PC-3 (cell line): ENCODE measurements around the gene KANSL3. TPM values are rescaled to one million over a fixed set of nuclear protein-coding genes. Genes with fewer than 3 reads are reported as not detected.

Experiments used
- ATAC-seq: fragments of 200-7000 bp; cut with Tn5 transposase; 2 replicates; pipeline ENCODE4 v1.9.1; 2020; ENCODE audit warnings: mild to moderate bottlenecking, moderate library complexity
- BruUV-seq: library from RNA; stranded (reverse); fragments of 400-500 nt; replicated peaks from 2 replicates; lab custom pipeline; 2021; lab: Mats Ljungman, UMichigan
- CTCF ChIA-PET: fragments of 300-600 bp; sonication (Branson Sonifier 250); formaldehyde crosslinking; loops from one replicate; lab custom pipeline; 2022; ENCODE audit warnings: antibody characterized with exemption; lab: Charles Lee
- POLR2A ChIA-PET: fragments of 300-600 bp; sonication (Branson Sonifier 250); formaldehyde crosslinking; loops from one replicate; lab custom pipeline; 2022; ENCODE audit warnings: antibody characterized with exemption; ENCODE audit not compliant: unreplicated experiment; lab: Charles Lee
- DNase-seq: peaks from one replicate; pipeline ENCODE4 v3.0.0-alpha.2; 2015
- H2AFZ ChIP-seq: fragments of 300-600 bp; sonication (generic); 2 replicates; pipeline ENCODE4 v1.6.0; 2016; ENCODE audit warnings: antibody characterized with exemption, low read length
- H3F3A ChIP-seq: fragments of 300-600 bp; sonication (generic); one replicate; pipeline ENCODE4 v1.6.0; 2017; ENCODE audit warnings: antibody characterized with exemption, low read length, control low read depth, mild to moderate bottlenecking; ENCODE audit not compliant: unreplicated experiment
- H3K27ac ChIP-seq: fragments of 300-600 bp; sonication (generic); 2 replicates; pipeline ENCODE4 v1.5.1; 2016; ENCODE audit warnings: mild to moderate bottlenecking, low read length
- H3K27me3 ChIP-seq: fragments of 300-600 bp; sonication (generic); 2 replicates; pipeline ENCODE4 v1.6.1; 2016; ENCODE audit warnings: low read length, mixed read lengths
- H3K36me3 ChIP-seq: fragments of 300-600 bp; sonication (generic); 2 replicates; pipeline ENCODE4 v1.6.1; 2016; ENCODE audit warnings: low read depth, mixed run types, low read length, mixed read lengths
- H3K4me1 ChIP-seq: fragments of 300-600 bp; sonication (generic); 2 replicates; pipeline ENCODE4 v1.5.1; 2016; ENCODE audit warnings: low read length; ENCODE audit not compliant: insufficient read depth
- H3K4me2 ChIP-seq: fragments of 300-600 bp; sonication (generic); 2 replicates; pipeline ENCODE4 v1.6.0; 2016; ENCODE audit warnings: low read length
- H3K4me3 ChIP-seq: fragments of 300-600 bp; sonication (generic); 2 replicates; pipeline ENCODE4 v1.5.1; 2016; ENCODE audit warnings: mild to moderate bottlenecking, low read length, mixed read lengths
- H3K79me2 ChIP-seq: fragments of 300-600 bp; sonication (generic); 2 replicates; pipeline ENCODE4 v1.6.1; 2017; ENCODE audit warnings: low read length, mixed read lengths
- H3K9ac ChIP-seq: fragments of 300-600 bp; sonication (generic); 2 replicates; pipeline ENCODE4 v1.6.0; 2016; ENCODE audit warnings: mild to moderate bottlenecking, low read length
- H3K9me2 ChIP-seq: fragments of 300-600 bp; sonication (generic); replicated peaks from 2 replicates; pipeline ENCODE4 v1.6.1; 2016; ENCODE audit warnings: mixed run types, low read length, mixed read lengths
- H3K9me3 ChIP-seq: fragments of 300-600 bp; sonication (generic); 2 replicates; pipeline ENCODE4 v1.6.1; 2016; ENCODE audit warnings: low read length, mixed read lengths
- H4K20me1 ChIP-seq: fragments of 300-600 bp; sonication (generic); 2 replicates; pipeline ENCODE4 v1.6.1; 2016; ENCODE audit warnings: low read length, mixed read lengths
- EZH2 ChIP-seq: fragments of 300-600 bp; sonication (generic); IDR thresholded peaks from one replicate; pipeline ENCODE4 v1.6.1; 2017; ENCODE audit warnings: antibody characterized with exemption, mild to moderate bottlenecking, low read length; ENCODE audit not compliant: unreplicated experiment
- EZH2phosphoT487 ChIP-seq: fragments of 300-600 bp; sonication (generic); IDR thresholded peaks from 2 replicates; pipeline ENCODE4 v1.6.1; 2018; ENCODE audit warnings: mild to moderate bottlenecking, antibody characterized with exemption, low read length, borderline replicate concordance
- intact Hi-C: fragments of 100-400 bp; cut with micrococcal nuclease; formaldehyde crosslinking; loops from 2 replicates; pipeline ENCODE4 v1.9.0; 2023
- total RNA-seq: library from RNA; depleted of rRNA; stranded (reverse); fragments of >200 nt; gene quantifications from 2 replicates; pipeline ENCODE4 v1.2.3, GENCODE V29; 2014
- TF ChIP-seq, protein P1 (sequence below): fragments of 300-600 bp; sonication (generic); conservative IDR thresholded peaks from 2 replicates; pipeline ENCODE4 v1.5.1; 2017; ENCODE audit warnings: antibody characterized with exemption, low read depth, mild to moderate bottlenecking, low read length

KANSL3 gene
- total RNA-seq, 1 experiment from 2014 or later = 30.6 TPM

DNA sequence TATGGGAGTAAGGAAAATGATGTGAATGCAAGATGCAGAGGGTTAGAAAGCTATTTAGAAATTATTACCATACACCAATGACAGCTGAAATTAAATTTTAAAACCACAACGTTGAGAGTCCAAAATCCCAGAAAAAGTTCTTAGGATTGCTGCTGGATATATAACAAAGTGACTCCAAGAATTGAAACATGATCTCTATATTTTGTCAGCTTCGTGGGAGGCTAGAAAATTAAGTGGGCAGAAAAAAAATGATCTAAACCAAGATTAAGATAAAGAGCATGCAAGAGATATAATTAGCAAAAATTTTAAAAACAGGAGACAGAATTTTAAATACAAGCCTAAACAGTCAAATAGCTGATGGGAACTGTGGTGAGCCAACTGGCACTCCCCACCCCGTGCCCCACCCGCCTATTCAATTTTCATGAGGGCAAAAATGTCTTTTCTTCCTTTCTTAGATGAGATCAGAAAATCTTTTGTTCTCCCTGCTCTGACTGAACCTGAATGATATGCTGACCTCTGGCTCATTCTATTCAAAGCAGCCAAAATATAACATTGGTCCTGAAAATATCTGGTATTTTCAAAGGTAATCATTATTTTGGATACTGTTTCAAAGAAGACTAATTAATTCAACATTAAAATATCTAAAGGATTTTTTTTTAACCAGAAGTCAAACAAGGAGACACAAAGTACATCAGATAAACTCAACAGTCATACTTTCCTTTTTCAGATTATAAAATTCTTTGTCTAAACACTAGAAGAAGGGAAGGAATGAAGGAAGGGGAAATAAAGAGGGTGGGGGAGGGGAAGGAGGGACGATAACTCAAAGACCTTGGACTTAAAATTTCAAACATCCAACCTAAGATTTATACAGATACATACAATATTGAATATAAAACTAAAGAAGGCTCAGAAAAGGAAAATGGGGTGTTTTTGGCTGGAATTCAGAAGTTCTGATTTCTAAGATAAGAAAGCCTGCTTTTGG lies 12.2 kb downstream of the KANSL3 start:
- BruUV-seq = no TSS peak
- intact Hi-C loops = no loop called here
- ChIA-PET CTCF (no interaction called here), POLR2A (interaction anchor here (0.6 kb wide), 1 partner anchor 15 kb away, joined by 4 read pairs; no protein-coding TSS in a partner anchor)
- ATAC-seq (no peak; the same call in 1 of the 2 replicates), DNase-seq (no peak)
- Histone ChIP-seq H3K36me3 (peaks cover 40% of the 10 kb centered on the region), H3K27me3 (no peaks in the 10 kb centered on the region), H2AFZ (no peak overlapping the region), H3K27ac (no peak overlapping the region), H3F3A (no peaks in the 10 kb centered on the region), H3K9me3 (no peaks in the 10 kb centered on the region), H3K4me2 (no peak overlapping the region; the same call in 1 of the 2 replicates), H3K4me1 (peaks cover 7% of the 10 kb centered on the region; the same call in 1 of the 2 replicates), H3K9ac (no peak overlapping the region), H3K79me2 (peaks cover 23% of the 10 kb centered on the region), H3K4me3 (no peak overlapping the region), H3K9me2 (no peaks in the 10 kb centered on the region), H4K20me1 (no peaks in the 10 kb centered on the region; the same call in 1 of the 2 replicates)
- no peak for TF ChIP-seq EZH2
- no peak for TF ChIP-seq EZH2phosphoT487

DNA sequence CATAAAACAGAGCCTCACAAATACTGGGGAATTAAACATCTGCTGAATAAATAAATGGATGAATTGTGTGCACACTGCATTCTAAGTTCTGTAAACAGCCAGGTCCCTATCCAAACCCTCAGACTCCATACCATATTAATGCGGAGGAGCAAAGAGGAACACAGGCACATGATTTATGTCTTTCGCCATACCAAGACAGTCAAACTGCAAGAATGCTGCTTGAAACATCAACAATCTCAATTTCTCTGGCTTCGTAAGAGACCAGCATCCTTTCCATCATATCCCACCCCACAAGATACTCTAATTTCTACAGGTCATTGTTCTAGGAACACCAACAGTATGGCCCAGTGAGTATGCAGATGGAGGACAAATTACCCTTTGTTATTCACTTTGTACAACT lies 15.0 kb downstream of the KANSL3 start:
- no peaks in the 10 kb centered on the region for H3F3A ChIP-seq
- no peak overlapping the region for H3K4me3 ChIP-seq
- no TSS peak for BruUV-seq
- POLR2A ChIA-PET = no interaction called here
- no peak for DNase-seq
- intact Hi-C loops = no loop called here
- H3K36me3 ChIP-seq = peaks cover 30% of the 10 kb centered on the region
- H3K4me2 ChIP-seq = no peak overlapping the region
- H2AFZ ChIP-seq = no peak overlapping the region
- no peak overlapping the region for H3K9ac ChIP-seq
- no peak for TF ChIP-seq EZH2
- TF ChIP-seq, protein P1, sequence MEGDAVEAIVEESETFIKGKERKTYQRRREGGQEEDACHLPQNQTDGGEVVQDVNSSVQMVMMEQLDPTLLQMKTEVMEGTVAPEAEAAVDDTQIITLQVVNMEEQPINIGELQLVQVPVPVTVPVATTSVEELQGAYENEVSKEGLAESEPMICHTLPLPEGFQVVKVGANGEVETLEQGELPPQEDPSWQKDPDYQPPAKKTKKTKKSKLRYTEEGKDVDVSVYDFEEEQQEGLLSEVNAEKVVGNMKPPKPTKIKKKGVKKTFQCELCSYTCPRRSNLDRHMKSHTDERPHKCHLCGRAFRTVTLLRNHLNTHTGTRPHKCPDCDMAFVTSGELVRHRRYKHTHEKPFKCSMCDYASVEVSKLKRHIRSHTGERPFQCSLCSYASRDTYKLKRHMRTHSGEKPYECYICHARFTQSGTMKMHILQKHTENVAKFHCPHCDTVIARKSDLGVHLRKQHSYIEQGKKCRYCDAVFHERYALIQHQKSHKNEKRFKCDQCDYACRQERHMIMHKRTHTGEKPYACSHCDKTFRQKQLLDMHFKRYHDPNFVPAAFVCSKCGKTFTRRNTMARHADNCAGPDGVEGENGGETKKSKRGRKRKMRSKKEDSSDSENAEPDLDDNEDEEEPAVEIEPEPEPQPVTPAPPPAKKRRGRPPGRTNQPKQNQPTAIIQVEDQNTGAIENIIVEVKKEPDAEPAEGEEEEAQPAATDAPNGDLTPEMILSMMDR = no peak
- TF ChIP-seq EZH2phosphoT487 = no peak
- peaks cover 8% of the 10 kb centered on the region; the same call in 1 of the 2 replicates for H3K79me2 ChIP-seq
- no peaks in the 10 kb centered on the region for H3K9me3 ChIP-seq
- H3K4me1 ChIP-seq = peaks cover 7% of the 10 kb centered on the region; the same call in 1 of the 2 replicates
- CTCF ChIA-PET = no interaction called here
- no peaks in the 10 kb centered on the region for H4K20me1 ChIP-seq
- no peaks in the 10 kb centered on the region for H3K9me2 ChIP-seq
- no peak for ATAC-seq
- no peaks in the 10 kb centered on the region for H3K27me3 ChIP-seq
- H3K27ac ChIP-seq = no peak overlapping the region

DNA sequence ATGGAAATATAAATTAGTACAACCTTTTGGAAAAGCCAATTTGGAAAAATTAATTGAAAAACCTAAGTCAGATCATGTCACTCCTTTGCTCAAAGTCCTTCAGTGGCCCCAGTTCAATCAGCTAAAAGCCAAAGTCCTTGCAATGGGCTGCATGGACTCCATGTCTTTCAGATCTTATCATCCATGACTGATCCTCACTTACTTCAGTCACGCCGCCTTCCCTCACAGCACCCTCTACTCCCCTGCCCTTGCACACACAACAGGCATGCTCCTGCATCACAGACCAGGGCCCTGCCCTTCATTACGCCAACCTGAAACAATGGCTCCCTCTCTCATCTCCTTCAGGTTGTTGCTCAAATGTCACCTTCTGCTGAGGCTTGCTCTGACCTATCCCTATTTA lies 15.6 kb downstream of the KANSL3 start:
- Histone ChIP-seq H3F3A (no peaks in the 10 kb centered on the region), H3K9ac (no peak overlapping the region), H3K27me3 (no peaks in the 10 kb centered on the region), H3K4me1 (peaks cover 7% of the 10 kb centered on the region; the same call in 1 of the 2 replicates), H3K79me2 (peaks cover 8% of the 10 kb centered on the region; the same call in 1 of the 2 replicates), H3K9me3 (no peaks in the 10 kb centered on the region), H3K27ac (no peak overlapping the region), H3K36me3 (peaks cover 25% of the 10 kb centered on the region), H3K4me3 (no peak overlapping the region), H3K9me2 (no peaks in the 10 kb centered on the region), H2AFZ (no peak overlapping the region), H3K4me2 (no peak overlapping the region), H4K20me1 (no peaks in the 10 kb centered on the region)
- TF ChIP-seq EZH2 (no peak), EZH2phosphoT487 (no peak)
- TF ChIP-seq, protein P1 = no peak
- ChIA-PET POLR2A (no interaction called here), CTCF (no interaction called here)
- no peak for DNase-seq
- BruUV-seq = no TSS peak
- no peak for ATAC-seq
- intact Hi-C loops = no loop called here
